Measurements from ENCODE around the gene SBF2.

SBF2 gene

GRCh38 chr11:9878936-9879335 lies 415.1 kb downstream of the SBF2 start:
- TF ChIP-seq CTCF (IDR thresholded peaks at IDR 0.05; ENCODE audit: low read depth, low read length), result no peak
- no peak overlapping the region for H3K4me3 ChIP-seq (replicated peaks in 1 of 2; ENCODE audit: low read depth in 2 of 2, low read length in 2 of 2)
- no peak for DNase-seq (ENCODE audit: low read depth in 2 of 2)

GRCh38 chr11:9876331-9876730 lies 417.7 kb downstream of the SBF2 start:
- H3K4me3 ChIP-seq (replicated peaks in 1 of 2; ENCODE audit: low read depth in 2 of 2, low read length in 2 of 2), result no peak overlapping the region
- no peak for TF ChIP-seq CTCF (IDR thresholded peaks at IDR 0.05; ENCODE audit: low read depth, low read length)
- DNase-seq (ENCODE audit: low read depth in 2 of 2), result no peak

- TF ChIP-seq CTCF (IDR thresholded peaks at IDR 0.05; ENCODE audit: low read depth, low read length), result no peak
- H3K4me3 ChIP-seq (replicated peaks in 1 of 2; ENCODE audit: low read depth in 2 of 2, low read length in 2 of 2), result no peak overlapping the region
- DNase-seq (ENCODE audit: low read depth in 2 of 2), result peak in 1 of 2 donors; percentile 22
Observed at GRCh38 chr11:9875862-9876261, 418.2 kb downstream of the SBF2 start.

GRCh38 chr11:9875399-9875798 lies 418.6 kb downstream of the SBF2 start:
- TF ChIP-seq CTCF (IDR thresholded peaks at IDR 0.05; ENCODE audit: low read depth, low read length), result no peak
- DNase-seq (ENCODE audit: low read depth in 2 of 2), result no peak
- H3K4me3 ChIP-seq (replicated peaks in 1 of 2; ENCODE audit: low read depth in 2 of 2, low read length in 2 of 2), result no peak overlapping the region

GRCh38 chr11:9874466-9874865 lies 419.6 kb downstream of the SBF2 start:
- DNase-seq (ENCODE audit: low read depth in 2 of 2), result no peak
- TF ChIP-seq CTCF (IDR thresholded peaks at IDR 0.05; ENCODE audit: low read depth, low read length), result no peak
- no peak overlapping the region for H3K4me3 ChIP-seq (replicated peaks in 1 of 2; ENCODE audit: low read depth in 2 of 2, low read length in 2 of 2)

GRCh38 chr11:9868641-9869040 lies 425.4 kb downstream of the SBF2 start:
- no peak for TF ChIP-seq CTCF (IDR thresholded peaks at IDR 0.05; ENCODE audit: low read depth, low read length)

GRCh38 chr11:9862981-9863380 lies 431.0 kb downstream of the SBF2 start:
- DNase-seq (ENCODE audit: low read depth in 2 of 2), result peak; percentile 73 to 77
- H3K4me3 ChIP-seq (replicated peaks in 1 of 2; ENCODE audit: low read depth in 2 of 2, low read length in 2 of 2), result no peak overlapping the region
- TF ChIP-seq CTCF (IDR thresholded peaks at IDR 0.05; ENCODE audit: low read depth, low read length), result no peak

More at GRCh38 chr11:9868641-9869040, 425.4 kb downstream of the SBF2 start:
- no peak for DNase-seq (ENCODE audit: low read depth in 2 of 2)
- H3K4me3 ChIP-seq (replicated peaks in 1 of 2; ENCODE audit: low read depth in 2 of 2, low read length in 2 of 2), result no peak overlapping the region

Measured in cardiac fibroblast (primary cell).